Suprapubic skin (tissue), 4 donors: ENCODE data around the gene KDM4B.

Experiments used
- EP300 ChIP-seq: sonication (generic); formaldehyde crosslinking; IDR thresholded peaks from one replicate; pipeline ENCODE4 v1.6.1; 2017; ENCODE audit warnings: antibody characterized with exemption
- POLR2A ChIP-seq, 2 donors: fragments of 450-650 bp; IDR thresholded peaks; one replicate each; pipeline ENCODE4 v1.6.1; 2017; ENCODE audit warnings: antibody characterized with exemption in 2 of 2, mild to moderate bottlenecking in 2 of 2, moderate library complexity in 2 of 2
- POLR2AphosphoS5 ChIP-seq, 3 donors: sonication (generic); formaldehyde crosslinking; IDR thresholded peaks; one replicate each; pipeline ENCODE4 v1.6.1; 2017; ENCODE audit warnings: antibody characterized with exemption in 3 of 3
- TF ChIP-seq, protein P1 (sequence below), 2 donors: fragments of 200-600 bp in 1 of 2; fragments of 450-650 bp in 1 of 2; sonication (generic) in 1 of 2; IDR thresholded peaks; one replicate each; pipeline ENCODE4 v1.5.1; 2016 to 2019; ENCODE audit warnings: antibody characterized with exemption in 2 of 2, mild to moderate bottlenecking in 1 of 2, moderate library complexity in 1 of 2

DNA sequence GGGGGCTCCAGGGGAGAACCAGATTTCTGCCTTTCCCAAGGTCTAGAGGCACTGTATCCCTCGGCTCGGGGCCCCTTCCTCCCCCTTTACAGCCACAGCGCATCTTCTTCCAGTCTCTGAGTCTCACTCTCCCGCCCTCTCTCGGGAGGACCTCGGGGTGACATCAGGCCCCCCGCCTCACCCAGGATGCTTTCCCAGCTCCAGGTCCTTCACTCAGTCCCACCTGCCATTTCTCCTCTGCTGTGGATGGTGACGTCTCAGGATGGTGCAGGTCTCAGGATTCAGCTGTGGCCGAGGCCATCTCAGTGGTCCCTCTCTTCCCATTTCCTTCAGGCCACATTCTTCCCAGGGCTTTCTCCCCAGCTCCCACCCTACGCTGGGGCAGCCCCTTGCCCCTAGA lies 13.6 kb upstream of the KDM4B start:
- TF ChIP-seq, protein P1, sequence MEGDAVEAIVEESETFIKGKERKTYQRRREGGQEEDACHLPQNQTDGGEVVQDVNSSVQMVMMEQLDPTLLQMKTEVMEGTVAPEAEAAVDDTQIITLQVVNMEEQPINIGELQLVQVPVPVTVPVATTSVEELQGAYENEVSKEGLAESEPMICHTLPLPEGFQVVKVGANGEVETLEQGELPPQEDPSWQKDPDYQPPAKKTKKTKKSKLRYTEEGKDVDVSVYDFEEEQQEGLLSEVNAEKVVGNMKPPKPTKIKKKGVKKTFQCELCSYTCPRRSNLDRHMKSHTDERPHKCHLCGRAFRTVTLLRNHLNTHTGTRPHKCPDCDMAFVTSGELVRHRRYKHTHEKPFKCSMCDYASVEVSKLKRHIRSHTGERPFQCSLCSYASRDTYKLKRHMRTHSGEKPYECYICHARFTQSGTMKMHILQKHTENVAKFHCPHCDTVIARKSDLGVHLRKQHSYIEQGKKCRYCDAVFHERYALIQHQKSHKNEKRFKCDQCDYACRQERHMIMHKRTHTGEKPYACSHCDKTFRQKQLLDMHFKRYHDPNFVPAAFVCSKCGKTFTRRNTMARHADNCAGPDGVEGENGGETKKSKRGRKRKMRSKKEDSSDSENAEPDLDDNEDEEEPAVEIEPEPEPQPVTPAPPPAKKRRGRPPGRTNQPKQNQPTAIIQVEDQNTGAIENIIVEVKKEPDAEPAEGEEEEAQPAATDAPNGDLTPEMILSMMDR (IDR thresholded peaks at IDR 0.05), result no peak
- no peak for TF ChIP-seq EP300
- TF ChIP-seq POLR2A (IDR thresholded peaks at IDR 0.05), result no peak
- TF ChIP-seq POLR2AphosphoS5 (IDR thresholded peaks at IDR 0.05), result no peak
